Effector CD8-positive, alpha-beta T cell (primary cell): ENCODE results near the gene FABP7.

ENCODE experiments used
- DNase-seq: peaks from one replicate; lab custom pipeline; 2025; lab: John Stamatoyannopoulos, UW

The FABP7 gene

GRCh38 chr6:122758927-122759334 lies 20.6 kb upstream of the FABP7 start:
- DNase-seq = no peak

DNA sequence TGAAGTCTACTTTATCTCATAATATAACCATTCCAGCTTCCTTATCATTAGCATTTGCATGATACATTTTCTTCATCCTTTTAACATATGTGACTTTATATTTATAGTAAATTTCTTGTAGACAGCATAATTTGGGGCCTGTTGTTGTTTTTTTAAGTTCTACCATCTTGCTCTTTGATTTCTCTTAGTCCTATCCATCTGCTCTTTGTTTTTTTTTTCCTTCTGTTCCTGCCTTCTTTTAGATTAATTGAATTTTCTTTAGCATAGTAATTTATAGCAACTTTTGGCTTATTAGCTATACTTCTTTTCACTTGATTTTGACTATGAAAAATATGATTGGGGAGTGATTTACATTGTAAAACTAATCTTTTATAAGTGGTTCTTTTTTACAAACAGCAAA lies 19.2 kb upstream of the FABP7 start:
- no peak for DNase-seq

DNA sequence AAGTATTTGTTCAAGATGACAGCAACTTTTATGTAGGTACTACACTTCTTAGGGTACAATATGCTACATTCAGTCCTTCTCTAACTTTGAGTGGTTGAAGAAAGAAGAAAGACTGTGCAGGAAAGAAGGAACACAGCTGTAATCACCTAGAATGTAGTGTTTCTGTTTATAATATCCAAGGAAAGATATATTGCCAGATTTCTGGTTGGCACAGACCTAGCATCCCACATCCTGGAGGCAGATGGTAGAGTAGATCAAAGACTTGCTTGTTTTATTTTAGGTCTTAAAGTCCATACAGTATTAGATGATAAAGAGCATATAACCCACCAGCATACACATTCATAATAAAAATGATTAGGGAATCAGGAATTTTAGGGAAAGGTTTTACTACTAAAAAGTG lies 13.3 kb upstream of the FABP7 start:
- no peak for DNase-seq

GRCh38 chr6:122770835-122771601 lies 8.5 kb upstream of the FABP7 start:
- DNase-seq = no peak

GRCh38 chr6:122772724-122773415 lies 6.6 kb upstream of the FABP7 start:
- DNase-seq = no peak

DNA sequence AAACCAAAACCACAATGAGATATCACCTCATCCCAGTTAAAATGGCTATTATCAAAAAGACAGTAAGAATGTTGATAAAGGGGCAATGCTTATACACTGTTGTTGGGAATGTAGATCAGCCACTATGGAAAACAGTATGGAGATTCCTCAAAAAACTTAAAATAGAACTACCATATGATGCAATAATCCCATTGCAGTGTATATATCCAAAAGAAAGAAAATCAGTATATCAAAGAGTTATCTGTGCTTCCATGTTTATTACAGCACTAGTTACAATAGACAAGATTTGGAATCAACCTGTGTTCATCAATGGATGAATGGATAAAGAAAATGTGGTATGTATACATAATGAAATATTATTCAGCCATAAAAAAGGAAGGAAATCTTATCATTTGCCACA lies 3.5 kb upstream of the FABP7 start:
- no peak for DNase-seq

GRCh38 chr6:122778302-122778701 lies 1.2 kb upstream of the FABP7 start:
- no peak for DNase-seq

DNA sequence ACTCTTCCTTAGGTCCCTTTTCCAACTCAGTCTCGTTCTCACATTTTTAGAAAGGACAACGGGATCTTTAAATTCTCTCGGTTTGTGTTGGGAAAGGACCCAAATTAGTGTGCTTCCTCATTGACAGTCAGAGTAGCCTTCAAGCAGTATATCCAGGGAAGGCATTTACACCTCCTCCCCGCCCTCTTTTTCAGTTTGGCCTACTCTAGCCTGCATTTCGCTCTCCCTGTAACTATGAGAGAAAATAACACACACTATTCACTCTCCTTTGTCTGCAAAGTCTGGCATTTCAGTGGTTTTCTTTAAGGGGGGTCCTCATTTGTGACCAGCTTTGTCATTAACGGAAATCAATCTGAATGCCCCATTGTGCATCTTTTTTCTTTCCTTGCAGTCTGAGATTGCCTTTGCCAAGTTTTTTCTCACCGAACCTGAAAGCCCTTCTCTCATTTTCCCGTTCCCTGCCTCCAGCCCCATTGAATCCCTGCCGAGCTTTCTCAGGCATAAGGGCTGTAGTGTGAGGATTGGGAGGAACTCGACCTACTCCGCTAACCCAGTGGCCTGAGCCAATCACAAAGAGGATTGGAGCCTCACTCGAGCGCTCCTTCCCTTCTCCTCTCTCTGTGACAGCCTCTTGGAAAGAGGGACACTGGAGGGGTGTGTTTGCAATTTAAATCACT lies 393 bp upstream of the FABP7 start:
- no peak for DNase-seq

GRCh38 chr6:122780114-122780513 lies 598 bp downstream of the FABP7 start:
- no peak for DNase-seq

- DNase-seq = no peak
Observed at GRCh38 chr6:122781716-122782115, 2.2 kb downstream of the FABP7 start.

DNA sequence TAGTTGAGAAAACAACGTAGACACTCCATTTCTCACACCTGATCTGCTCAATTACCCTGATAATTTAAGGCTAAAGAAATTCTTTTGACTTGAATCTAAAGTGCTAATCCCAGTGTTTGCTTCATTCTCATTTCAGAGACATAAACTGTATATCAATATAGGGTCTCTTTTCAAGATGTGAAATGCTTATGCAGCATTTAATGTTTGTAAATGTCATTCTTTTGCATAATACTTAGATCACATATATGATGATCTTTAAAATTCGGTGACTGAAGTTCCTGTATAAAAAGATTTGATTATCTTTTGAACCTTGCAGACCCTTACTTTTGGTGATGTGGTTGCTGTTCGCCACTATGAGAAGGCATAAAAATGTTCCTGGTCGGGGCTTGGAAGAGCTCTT lies 3.9 kb downstream of the FABP7 start:
- no peak for DNase-seq

DNA sequence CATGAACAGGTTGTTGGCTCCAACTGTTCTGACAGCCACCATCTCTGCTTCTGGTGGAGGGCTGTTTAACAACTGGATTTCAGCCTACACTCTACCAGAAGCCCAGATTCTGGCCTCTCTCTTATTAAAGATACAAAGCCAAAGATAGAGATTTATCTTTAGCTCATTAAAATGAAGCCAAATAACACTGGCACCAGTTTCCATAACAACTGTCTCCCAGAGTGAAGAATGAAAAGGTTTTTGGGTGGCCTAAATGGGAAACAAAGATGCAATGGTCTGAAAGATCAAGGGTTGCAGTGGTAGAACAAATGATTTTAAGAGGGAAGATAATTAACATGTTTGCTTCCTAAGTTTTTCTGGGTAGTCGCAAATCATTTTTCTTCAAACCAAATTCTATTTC lies 6.4 kb downstream of the FABP7 start:
- DNase-seq = no peak

GRCh38 chr6:122787721-122788120 lies 8.2 kb downstream of the FABP7 start:
- DNase-seq = no peak

DNA sequence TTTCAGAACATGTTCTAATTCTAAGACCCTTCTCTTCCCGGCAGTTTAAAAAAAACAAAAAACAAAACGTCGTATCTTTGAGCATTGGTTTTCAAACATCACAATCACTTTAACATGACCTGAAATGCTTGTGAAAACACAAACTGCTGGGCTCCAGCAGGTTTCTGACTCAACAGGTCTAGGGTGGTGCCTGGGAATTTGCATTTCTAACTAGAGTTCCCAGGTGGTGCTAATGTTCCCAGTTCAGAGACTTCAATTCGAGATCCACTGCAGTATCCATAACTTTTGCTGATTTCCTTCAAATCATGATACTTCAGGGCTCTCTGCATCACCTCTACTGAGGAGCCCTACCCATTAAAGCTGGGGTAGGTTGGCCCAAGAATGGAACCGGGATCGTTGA lies 8.7 kb downstream of the FABP7 start:
- DNase-seq = no peak

- no peak for DNase-seq
Observed at GRCh38 chr6:122788663-122789181, 9.2 kb downstream of the FABP7 start.

DNA sequence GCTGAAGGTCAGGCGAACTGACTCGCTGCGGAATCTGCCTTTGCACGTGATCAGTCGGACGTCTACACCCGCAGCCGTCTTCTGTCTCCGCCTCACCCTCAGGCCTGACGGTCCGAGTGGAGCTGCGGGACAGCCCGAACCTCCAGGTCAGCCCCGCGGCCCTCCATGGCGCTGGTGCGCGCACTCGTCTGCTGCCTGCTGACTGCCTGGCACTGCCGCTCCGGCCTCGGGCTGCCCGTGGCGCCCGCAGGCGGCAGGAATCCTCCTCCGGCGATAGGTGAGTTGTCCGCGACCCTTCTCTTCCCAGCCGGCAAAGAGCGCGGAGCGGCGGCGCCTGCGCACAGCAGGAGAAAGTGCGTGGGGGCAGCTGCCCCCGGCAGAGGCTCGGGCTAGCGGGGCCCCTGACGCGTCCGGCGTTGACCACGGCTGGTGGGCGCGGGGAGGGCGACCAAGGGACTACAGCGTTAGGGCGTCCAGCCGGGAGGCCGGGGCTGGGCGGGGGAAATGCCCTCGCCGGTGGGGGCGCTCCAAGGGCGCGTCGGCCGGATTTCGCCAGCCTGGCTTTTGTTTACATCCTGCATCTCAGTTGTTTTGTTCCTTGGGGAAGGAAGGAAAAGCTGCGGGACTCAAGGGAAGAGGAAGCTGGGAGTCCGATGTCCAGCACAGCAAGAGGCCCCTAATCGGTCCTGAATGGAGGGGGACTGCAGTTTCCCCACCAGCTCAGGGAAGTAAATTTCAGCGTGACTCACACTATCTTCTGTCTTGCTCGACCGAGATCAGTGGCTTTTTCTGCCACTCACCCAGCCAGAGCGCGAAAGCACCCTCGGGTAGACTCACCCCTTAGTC lies 9.9 kb downstream of the FABP7 start, which contains the start of gene SMPDL3A:
SMPDL3A (plus strand) TSS at position 77 of the 846 bp plus-strand sequence; CDS start at position 166, 89 bp downstream.
- no peak for DNase-seq

DNA sequence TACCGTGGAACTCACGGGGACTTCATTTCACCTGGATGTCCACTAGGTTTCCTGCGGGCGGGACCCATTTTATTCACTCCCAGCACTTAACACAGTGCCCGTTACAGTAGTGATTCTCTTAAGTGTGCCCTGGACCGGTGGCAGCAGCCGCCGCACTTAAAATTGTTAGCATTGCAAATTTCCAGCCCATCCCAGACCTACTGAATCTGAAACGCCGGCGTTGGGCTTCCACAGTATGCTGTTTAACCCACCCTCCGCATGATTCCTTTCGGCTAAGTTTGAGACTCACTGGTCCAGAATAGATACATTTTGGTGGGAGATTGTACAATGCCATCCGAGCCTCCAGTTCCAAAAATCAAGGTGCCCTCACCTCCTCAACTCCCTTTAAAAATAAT lies 10.5 kb downstream of the FABP7 start:
- DNase-seq = no peak

GRCh38 chr6:122790423-122791309 lies 11.2 kb downstream of the FABP7 start:
- no peak for DNase-seq

GRCh38 chr6:122791310-122791679 lies 11.8 kb downstream of the FABP7 start:
- DNase-seq = no peak

- DNase-seq = no peak
Observed at GRCh38 chr6:122792766-122793165, 13.2 kb downstream of the FABP7 start.

GRCh38 chr6:122797537-122797936 lies 18.0 kb downstream of the FABP7 start:
- DNase-seq = no peak
